Loucy (cell line): ENCODE measurements around the gene PLEKHG4.

Source experiments
- H2AFZ ChIP-seq: fragments of 200-600 bp; sonication (generic); 2 replicates; pipeline ENCODE4 v1.6.0; 2016; ENCODE audit warnings: antibody characterized with exemption, mild to moderate bottlenecking, low read length, moderate library complexity
- H3F3A ChIP-seq: fragments of 200-600 bp; 2 replicates; pipeline ENCODE4 v1.6.0; 2016; ENCODE audit warnings: antibody characterized with exemption, low read depth, mild to moderate bottlenecking
- H3K27me3 ChIP-seq: fragments of 200-600 bp; sonication (generic); 2 replicates; pipeline ENCODE4 v1.6.1; 2014; ENCODE audit warnings: low read length, mild to moderate bottlenecking; ENCODE audit not compliant: insufficient read depth, poor library complexity, severe bottlenecking
- H3K36me3 ChIP-seq: fragments of 200-600 bp; sonication (generic); 2 replicates; pipeline ENCODE4 v1.6.1; 2016; ENCODE audit warnings: low read length; ENCODE audit not compliant: insufficient read depth
- H3K4me1 ChIP-seq: fragments of 200-600 bp; sonication (generic); 2 replicates; pipeline ENCODE4 v1.5.1; 2014; ENCODE audit warnings: low read length, mild to moderate bottlenecking; ENCODE audit not compliant: insufficient read depth, poor library complexity, severe bottlenecking
- H3K4me2 ChIP-seq: fragments of 200-600 bp; sonication (generic); 2 replicates; pipeline ENCODE4 v1.6.0; 2014; ENCODE audit warnings: antibody characterized with exemption, low read length, low read depth, mild to moderate bottlenecking; ENCODE audit not compliant: poor library complexity, severe bottlenecking
- H3K4me3 ChIP-seq: fragments of 200-600 bp; sonication (generic); 2 replicates; pipeline ENCODE4 v1.5.1; 2014; ENCODE audit warnings: low read length, mild to moderate bottlenecking, mixed read lengths; ENCODE audit not compliant: poor library complexity, severe bottlenecking
- H3K79me2 ChIP-seq: fragments of 200-600 bp; sonication (generic); 2 replicates; pipeline ENCODE4 v1.6.1; 2014; ENCODE audit warnings: low read length; ENCODE audit not compliant: insufficient read depth
- H3K9ac ChIP-seq: fragments of 200-600 bp; sonication (generic); 2 replicates; pipeline ENCODE4 v1.6.0; 2014; ENCODE audit warnings: mild to moderate bottlenecking, low read depth, low read length, moderate library complexity; ENCODE audit not compliant: poor library complexity, severe bottlenecking
- H3K9me2 ChIP-seq: fragments of 200-600 bp; sonication (generic); replicated peaks from 2 replicates; pipeline ENCODE4 v1.6.1; 2016; ENCODE audit warnings: low read depth, low read length, mixed read lengths
- H3K9me3 ChIP-seq: fragments of 200-600 bp; sonication (generic); 2 replicates; pipeline ENCODE4 v1.6.1; 2014; ENCODE audit warnings: mild to moderate bottlenecking, antibody characterized with exemption, low read length, low read depth; ENCODE audit not compliant: insufficient read depth
- H4K20me1 ChIP-seq: fragments of 200-600 bp; sonication (generic); 2 replicates; pipeline ENCODE4 v1.6.0; 2014; ENCODE audit warnings: antibody characterized with exemption, low read length, mild to moderate bottlenecking; ENCODE audit not compliant: insufficient read depth, poor library complexity, severe bottlenecking
- CTCF ChIP-seq: fragments of 200-600 bp; sonication (generic); conservative IDR thresholded peaks from 2 replicates; pipeline ENCODE4 v1.5.1; 2014; ENCODE audit warnings: mild to moderate bottlenecking, antibody characterized with exemption, low read length
- EZH2phosphoT487 ChIP-seq: fragments of 200-600 bp; IDR thresholded peaks from 2 replicates; pipeline ENCODE4 v1.6.1; 2018; ENCODE audit warnings: antibody characterized with exemption, mild to moderate bottlenecking, moderate library complexity, borderline replicate concordance

The PLEKHG4 gene

DNA sequence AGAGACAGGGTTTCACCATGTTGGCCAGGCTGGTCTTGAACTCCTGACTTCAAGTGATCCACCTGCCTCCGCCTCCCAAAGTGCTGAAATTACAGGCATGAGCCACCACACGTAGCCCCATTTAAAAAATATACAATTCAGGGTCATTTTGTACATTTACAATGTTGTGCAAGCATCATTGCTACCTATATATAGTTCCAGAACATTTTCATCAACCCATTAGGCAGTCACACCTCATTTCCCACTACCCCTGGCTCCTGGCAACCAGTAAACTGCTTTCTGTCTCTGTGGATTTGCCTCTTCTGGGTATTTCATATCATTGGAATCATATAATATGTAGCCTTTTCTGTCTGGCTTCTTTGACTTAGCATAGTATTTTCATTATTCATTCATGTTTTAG is 54.0 kb downstream of the PLEKHG4 start:
- TF ChIP-seq EZH2phosphoT487, result no peak
- TF ChIP-seq CTCF, result no peak
- H3F3A ChIP-seq, result no peaks in the 10 kb centered on the region

GRCh38 chr16:67336116-67336515 is 56.8 kb downstream of the PLEKHG4 start:
- H3K27me3 ChIP-seq, result no peaks in the 10 kb centered on the region
- no peaks in the 10 kb centered on the region for H3K9me2 ChIP-seq
- no peak overlapping the region for H3K4me3 ChIP-seq
- no peaks in the 10 kb centered on the region for H3K9me3 ChIP-seq
- no peak overlapping the region for H3K4me2 ChIP-seq
- H3F3A ChIP-seq, result no peaks in the 10 kb centered on the region
- H3K4me1 ChIP-seq, result no peaks in the 10 kb centered on the region
- no peak overlapping the region for H2AFZ ChIP-seq
- H4K20me1 ChIP-seq, result no peaks in the 10 kb centered on the region
- no peaks in the 10 kb centered on the region for H3K79me2 ChIP-seq
- no peak for TF ChIP-seq CTCF
- TF ChIP-seq EZH2phosphoT487, result no peak
- H3K9ac ChIP-seq, result no peak overlapping the region
- no peaks in the 10 kb centered on the region for H3K36me3 ChIP-seq

More for the DNA sequence above, 54.0 kb downstream of the PLEKHG4 start:
- no peak overlapping the region for H3K4me2 ChIP-seq
- no peaks in the 10 kb centered on the region for H3K79me2 ChIP-seq
- no peaks in the 10 kb centered on the region for H4K20me1 ChIP-seq
- no peak overlapping the region for H2AFZ ChIP-seq
- H3K9ac ChIP-seq, result no peak overlapping the region
- H3K36me3 ChIP-seq, result no peaks in the 10 kb centered on the region
- H3K4me1 ChIP-seq, result no peaks in the 10 kb centered on the region
- H3K4me3 ChIP-seq, result no peak overlapping the region
- H3K9me3 ChIP-seq, result no peaks in the 10 kb centered on the region
- H3K9me2 ChIP-seq, result no peaks in the 10 kb centered on the region
- H3K27me3 ChIP-seq, result no peaks in the 10 kb centered on the region

DNA sequence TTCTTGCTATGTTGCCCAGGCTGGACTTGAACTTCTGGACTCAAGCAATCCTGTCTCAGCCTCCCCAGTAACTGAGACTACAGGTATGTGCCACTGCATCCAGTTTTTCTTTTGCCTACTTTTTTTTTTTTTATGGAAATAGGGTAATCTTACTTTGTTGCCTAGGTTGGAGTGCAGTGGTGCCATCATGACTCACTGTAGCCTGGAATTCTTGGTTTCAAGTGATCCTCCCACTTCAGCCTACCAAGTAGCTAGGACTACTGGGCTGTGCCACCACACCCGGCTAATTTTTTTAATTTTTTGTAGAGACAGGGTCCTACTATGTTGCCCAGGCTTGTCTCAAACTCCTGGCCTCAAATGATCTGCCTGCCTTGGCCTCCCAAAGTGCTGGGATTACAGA is 57.3 kb downstream of the PLEKHG4 start:
- Histone ChIP-seq H3K4me3 (no peak overlapping the region), H3K9ac (no peak overlapping the region), H3K27me3 (no peaks in the 10 kb centered on the region), H3F3A (no peaks in the 10 kb centered on the region), H3K79me2 (no peaks in the 10 kb centered on the region), H3K9me3 (no peaks in the 10 kb centered on the region), H3K4me1 (no peaks in the 10 kb centered on the region), H3K9me2 (no peaks in the 10 kb centered on the region), H3K4me2 (no peak overlapping the region), H4K20me1 (no peaks in the 10 kb centered on the region), H2AFZ (no peak overlapping the region), H3K36me3 (no peaks in the 10 kb centered on the region)
- no peak for TF ChIP-seq CTCF
- no peak for TF ChIP-seq EZH2phosphoT487
